Left ventricle myocardium inferior (tissue), 1 donor: ENCODE results near the gene NCAN. TPM values are rescaled to one million over a fixed set of nuclear protein-coding genes. Genes with fewer than 3 reads are reported as not detected.

Experiments used
- DNase-seq: peaks from one replicate; pipeline ENCODE4 v3.0.0-alpha.2; 2020
- H3K27ac ChIP-seq: fragments of 200-600 bp; replicated peaks from 2 replicates; pipeline ENCODE4 v1.8.0; 2021
- H3K27me3 ChIP-seq: fragments of 200-600 bp; 2 replicates; pipeline ENCODE4 v1.8.0; 2021; ENCODE audit warnings: low read depth
- H3K36me3 ChIP-seq: fragments of 200-600 bp; 2 replicates; pipeline ENCODE4 v1.8.0; 2021
- H3K4me1 ChIP-seq: fragments of 200-600 bp; 2 replicates; pipeline ENCODE4 v1.8.0; 2021
- H3K4me3 ChIP-seq: fragments of 200-600 bp; 2 replicates; pipeline ENCODE4 v1.8.0; 2021; ENCODE audit warnings: mild to moderate bottlenecking, moderate library complexity
- H3K9me3 ChIP-seq: fragments of 200-600 bp; replicated peaks from 2 replicates; pipeline ENCODE4 v1.8.0; 2021
- CTCF ChIP-seq: fragments of 200-600 bp; IDR thresholded peaks from 2 replicates; pipeline ENCODE4 v1.8.0; 2021; ENCODE audit warnings: antibody characterized with exemption, mild to moderate bottlenecking, borderline replicate concordance
- intact Hi-C: fragments of 100-400 bp; cut with micrococcal nuclease; formaldehyde crosslinking; loops from one replicate; pipeline ENCODE4 v1.11.0; 2022
- total RNA-seq: library from RNA; stranded (reverse); fragmentation: NEBNext Ultra II Directional; extraction: Animal tissue kit (Norgen Biotek cat#: 25700); gene quantifications from one replicate; pipeline ENCODE4 v1.2.1, GENCODE V29; 2021
- donor health status: DM: no; HTN: yes; CAD: no; lungs with severe emphysema.

NCAN gene
- total RNA-seq, 1 donor from 2014 or later = not detected

- Histone ChIP-seq H3K9me3 (peaks cover 16% of the 10 kb centered on the region), H3K27me3 (peaks cover 55% of the 10 kb centered on the region), H3K27ac (no peak overlapping the region), H3K4me1 (peaks cover 8% of the 10 kb centered on the region), H3K4me3 (no peak overlapping the region), H3K36me3 (no peaks in the 10 kb centered on the region)
- intact Hi-C loops = no loop called here
- no peak for DNase-seq
- TF ChIP-seq CTCF = no peak
Observed at GRCh38 chr19:19229701-19230100, 17.9 kb downstream of the NCAN start.

- intact Hi-C loops = no loop called here
- H3K27me3 ChIP-seq = peaks cover 45% of the 10 kb centered on the region
- DNase-seq = no peak
- no peaks in the 10 kb centered on the region for H3K36me3 ChIP-seq
- no peak overlapping the region for H3K4me3 ChIP-seq
- H3K9me3 ChIP-seq = peaks cover 29% of the 10 kb centered on the region
- H3K4me1 ChIP-seq = no peaks in the 10 kb centered on the region
- no peak for TF ChIP-seq CTCF
- no peak overlapping the region for H3K27ac ChIP-seq
Observed at GRCh38 chr19:19230999-19231398, 19.2 kb downstream of the NCAN start.

- intact Hi-C loops = no loop called here
- Histone ChIP-seq H3K4me1 (no peaks in the 10 kb centered on the region), H3K27ac (no peak overlapping the region), H3K9me3 (peaks cover 35% of the 10 kb centered on the region), H3K36me3 (no peaks in the 10 kb centered on the region), H3K27me3 (peaks cover 33% of the 10 kb centered on the region), H3K4me3 (no peak overlapping the region)
- DNase-seq = no peak
- TF ChIP-seq CTCF = no peak
Observed at GRCh38 chr19:19232261-19232721, 20.5 kb downstream of the NCAN start.

GRCh38 chr19:19234220-19234816, 22.6 kb downstream of the NCAN start:
- TF ChIP-seq CTCF = no peak

GRCh38 chr19:19236173-19236572, 24.4 kb downstream of the NCAN start:
- Histone ChIP-seq H3K9me3 (peaks cover 35% of the 10 kb centered on the region), H3K27me3 (peaks cover 51% of the 10 kb centered on the region), H3K4me1 (no peaks in the 10 kb centered on the region), H3K36me3 (no peaks in the 10 kb centered on the region), H3K27ac (no peak overlapping the region), H3K4me3 (no peak overlapping the region)
- intact Hi-C loops = no loop called here
- no peak for TF ChIP-seq CTCF
- DNase-seq = no peak

More at GRCh38 chr19:19234220-19234816, 22.6 kb downstream of the NCAN start:
- intact Hi-C loops = no loop called here
- Histone ChIP-seq H3K27ac (no peak overlapping the region), H3K4me3 (no peak overlapping the region), H3K27me3 (peaks cover 35% of the 10 kb centered on the region), H3K4me1 (no peaks in the 10 kb centered on the region), H3K9me3 (peaks cover 35% of the 10 kb centered on the region), H3K36me3 (no peaks in the 10 kb centered on the region)
- DNase-seq = no peak
